ENCODE measurements around the gene NRF1. TPM values are rescaled to one million over a fixed set of nuclear protein-coding genes. Genes with fewer than 3 reads are reported as not detected.

The NRF1 gene
- total RNA-seq, 1 donor from 2014 or later = 16.7 TPM

GRCh38 chr7:129783584-129783919 is 172.0 kb downstream of the NRF1 start:
- Histone ChIP-seq H3K9me3 (no peaks in the 10 kb centered on the region), H3K4me3 (no peak overlapping the region), H3K27me3 (ENCODE audit: low read depth) (peaks cover 92% of the 10 kb centered on the region), H3K36me3 (no peaks in the 10 kb centered on the region), H3K27ac (no peak overlapping the region), H3K4me1 (peaks cover 71% of the 10 kb centered on the region)
- ATAC-seq (no peak), DNase-seq (no peak)
- no peak for TF ChIP-seq CTCF (IDR thresholded peaks at IDR 0.05)
- intact Hi-C loops (cut with DNase I) = no loop called here

- TF ChIP-seq CTCF (IDR thresholded peaks at IDR 0.05) = no peak
- no peak for ATAC-seq
- Histone ChIP-seq H3K36me3 (no peaks in the 10 kb centered on the region), H3K9me3 (no peaks in the 10 kb centered on the region), H3K4me1 (peaks cover 63% of the 10 kb centered on the region), H3K27me3 (ENCODE audit: low read depth) (peaks cover 83% of the 10 kb centered on the region), H3K27ac (no peak overlapping the region), H3K4me3 (no peak overlapping the region)
- DNase-seq = no peak
- intact Hi-C loops (cut with DNase I) = no loop called here
These were observed 172.9 kb downstream of the NRF1 start for GRCh38 chr7:129784437-129784782.

DNA sequence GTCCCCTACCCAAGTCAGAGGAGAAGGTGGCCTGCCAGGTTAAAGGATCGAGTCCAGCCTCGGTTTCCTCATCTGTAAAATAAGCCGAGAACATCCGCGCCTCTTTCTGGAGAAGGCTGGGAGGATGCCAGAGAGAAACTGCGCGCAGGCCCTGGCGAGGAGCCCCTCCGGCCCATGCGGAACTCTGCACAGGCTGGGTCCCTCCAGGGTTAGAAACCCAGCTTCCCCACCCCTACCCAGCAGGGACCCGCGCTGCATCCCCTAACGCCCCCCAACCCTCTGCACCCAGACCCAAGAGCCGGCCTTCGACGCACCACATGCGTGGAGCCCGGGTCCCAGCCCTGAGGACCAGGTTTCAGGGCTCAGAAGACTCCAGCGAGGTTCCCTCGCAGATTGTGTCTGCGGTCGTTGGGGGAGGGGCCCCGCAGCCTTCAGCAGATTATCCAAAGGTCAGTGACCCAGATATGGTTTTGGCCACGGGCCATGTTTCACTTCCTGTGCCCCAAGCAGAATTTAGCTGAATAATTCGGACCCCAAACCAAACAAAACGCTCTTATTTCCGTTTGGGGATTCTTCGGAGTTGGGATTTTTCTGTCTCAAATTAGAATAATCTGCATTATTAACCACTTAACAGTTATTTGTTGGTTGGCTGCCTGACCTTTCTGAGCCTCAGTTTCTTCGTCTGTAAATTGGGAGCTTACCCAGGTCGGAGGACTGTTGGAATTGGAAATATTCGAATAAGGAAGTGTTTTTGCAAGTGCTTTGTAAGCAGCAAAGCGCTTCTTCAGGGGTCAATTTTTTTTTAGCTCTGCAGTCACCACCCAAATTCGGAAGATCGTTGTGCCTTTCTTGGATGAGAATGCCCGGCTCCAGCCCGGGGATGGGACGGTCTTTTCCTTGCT is 173.5 kb downstream of the NRF1 start:
- Histone ChIP-seq H3K4me1 (peaks cover 57% of the 10 kb centered on the region), H3K9me3 (no peaks in the 10 kb centered on the region), H3K36me3 (no peaks in the 10 kb centered on the region), H3K27ac (no peak overlapping the region), H3K4me3 (peak overlapping the region; percentile 7), H3K27me3 (ENCODE audit: low read depth) (peaks cover 81% of the 10 kb centered on the region)
- intact Hi-C loops (cut with DNase I) = no loop called here
- no peak for ATAC-seq
- no peak for TF ChIP-seq CTCF (IDR thresholded peaks at IDR 0.05)
- DNase-seq = no peak

- Histone ChIP-seq H3K27me3 (ENCODE audit: low read depth) (peaks cover 75% of the 10 kb centered on the region), H3K4me1 (peaks cover 48% of the 10 kb centered on the region), H3K9me3 (no peaks in the 10 kb centered on the region), H3K36me3 (no peaks in the 10 kb centered on the region), H3K27ac (no peak overlapping the region), H3K4me3 (peak overlapping the region; percentile 7)
- DNase-seq (no peak), ATAC-seq (peak in 1 of 2 donors; percentile 3)
- TF ChIP-seq CTCF (IDR thresholded peaks at IDR 0.05) = no peak
- intact Hi-C loops (cut with DNase I) = no loop called here
These were observed 174.4 kb downstream of the NRF1 start for GRCh38 chr7:129785685-129786514.

DNA sequence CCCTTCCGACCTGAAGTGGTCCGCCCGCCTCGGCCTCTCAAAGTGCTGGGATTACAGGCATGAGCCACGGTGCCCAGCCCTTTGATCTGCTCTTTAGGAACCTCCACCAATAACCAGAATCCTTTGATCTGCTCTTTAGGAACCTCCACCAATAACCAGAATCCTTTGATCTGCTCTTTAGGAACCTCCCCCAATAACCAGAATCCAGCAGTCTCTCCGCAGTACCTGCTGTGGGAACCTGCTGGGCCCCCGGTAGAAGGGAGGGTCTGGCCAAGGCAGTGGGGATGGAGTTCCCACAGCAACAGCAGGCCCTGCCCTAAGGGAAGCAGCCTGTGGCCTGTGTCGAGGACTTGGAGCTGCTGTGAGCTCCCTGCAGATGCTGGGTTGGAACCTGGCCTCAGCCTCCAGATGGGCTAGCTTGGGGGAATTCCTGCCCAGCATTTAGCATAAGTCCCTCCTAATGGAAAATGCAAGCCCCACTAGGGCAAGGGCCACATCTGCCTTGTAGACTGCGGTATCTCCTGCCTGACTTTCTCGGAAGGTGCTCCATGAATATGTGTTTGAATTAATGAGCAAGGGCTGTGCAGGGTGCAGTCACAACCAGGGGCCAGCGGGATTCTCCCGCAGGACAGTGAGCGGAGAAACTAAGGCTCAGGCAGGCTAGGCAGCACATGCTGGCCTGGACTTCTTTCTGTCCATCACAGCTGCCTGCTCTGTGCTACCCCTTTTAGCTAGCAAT is 175.5 kb downstream of the NRF1 start:
- H3K27me3 ChIP-seq (ENCODE audit: low read depth) = peaks cover 64% of the 10 kb centered on the region
- no peak for TF ChIP-seq CTCF (IDR thresholded peaks at IDR 0.05)

More for the DNA sequence above, 175.5 kb downstream of the NRF1 start:
- Histone ChIP-seq H3K9me3 (no peaks in the 10 kb centered on the region), H3K4me3 (no peak overlapping the region), H3K27ac (no peak overlapping the region), H3K36me3 (no peaks in the 10 kb centered on the region), H3K4me1 (peaks cover 37% of the 10 kb centered on the region)
- DNase-seq (no peak), ATAC-seq (no peak)
- intact Hi-C loops (cut with DNase I) = no loop called here
